GM18867 (cell line): ENCODE measurements around the gene SERTAD4.

Experiments used
- ATAC-seq: cut with Tn5 transposase; IDR thresholded peaks from one replicate; pipeline ENCODE4 v1.9.1; 2021; ENCODE audit warnings: mild to moderate bottlenecking, moderate library complexity; ENCODE audit not compliant: unreplicated experiment

Gene SERTAD4

GRCh38 chr1:210231846-210232510, 618 bp upstream of the SERTAD4 start:
- no peak for ATAC-seq

GRCh38 chr1:210233216-210233494, 559 bp downstream of the SERTAD4 start:
- no peak for ATAC-seq

GRCh38 chr1:210233495-210234328, 1.1 kb downstream of the SERTAD4 start:
- no peak for ATAC-seq

GRCh38 chr1:210234329-210234757, 1.7 kb downstream of the SERTAD4 start:
- no peak for ATAC-seq

GRCh38 chr1:210235363-210236053, 2.9 kb downstream of the SERTAD4 start:
- ATAC-seq, result no peak

- no peak for ATAC-seq
These were observed 3.8 kb downstream of the SERTAD4 start for GRCh38 chr1:210236386-210236839.

- ATAC-seq, result no peak
These were observed 4.3 kb downstream of the SERTAD4 start for GRCh38 chr1:210236840-210237409.

- ATAC-seq, result no peak
These were observed 4.9 kb downstream of the SERTAD4 start for GRCh38 chr1:210237479-210237878.

GRCh38 chr1:210237981-210238380, 5.4 kb downstream of the SERTAD4 start:
- no peak for ATAC-seq

- no peak for ATAC-seq
These were observed 6.9 kb downstream of the SERTAD4 start for GRCh38 chr1:210239349-210240111.

GRCh38 chr1:210241121-210241520, 8.5 kb downstream of the SERTAD4 start:
- no peak for ATAC-seq

GRCh38 chr1:210244746-210245367, 12.3 kb downstream of the SERTAD4 start:
- no peak for ATAC-seq

- peak; percentile 68 for ATAC-seq
These were observed 13.9 kb downstream of the SERTAD4 start for GRCh38 chr1:210246447-210246846.

GRCh38 chr1:210248341-210248740, 15.7 kb downstream of the SERTAD4 start:
- no peak for ATAC-seq

GRCh38 chr1:210250665-210250997, 18.0 kb downstream of the SERTAD4 start:
- no peak for ATAC-seq

- ATAC-seq, result no peak
These were observed 18.5 kb downstream of the SERTAD4 start for GRCh38 chr1:210250998-210251679.

- no peak for ATAC-seq
These were observed 19.3 kb downstream of the SERTAD4 start for GRCh38 chr1:210251680-210252490.

- no peak for ATAC-seq
These were observed 20.0 kb downstream of the SERTAD4 start for GRCh38 chr1:210252621-210253051.

- no peak for ATAC-seq
These were observed 21.7 kb downstream of the SERTAD4 start for GRCh38 chr1:210254298-210254697.
